ENCODE measurements around the gene POLR3A.

POLR3A gene

GRCh38 chr10:77960829-77961329 is 68.4 kb downstream of the POLR3A start:
- H3K9ac ChIP-seq (ENCODE audit: low read length) = no peak overlapping the region
- no peak overlapping the region for H2AFZ ChIP-seq (ENCODE audit: low read depth, low read length)
- H3K79me2 ChIP-seq (ENCODE audit: low read length) = no peaks in the 10 kb centered on the region
- H3K4me3 ChIP-seq (ENCODE audit: low read length) = no peak overlapping the region
- no peaks in the 10 kb centered on the region for H3K9me3 ChIP-seq (ENCODE audit: insufficient read depth, low read length)
- TF ChIP-seq EZH2phosphoT487 (IDR thresholded peaks at IDR 0.05; ENCODE audit: low read depth) = no peak
- TF ChIP-seq, protein P1, sequence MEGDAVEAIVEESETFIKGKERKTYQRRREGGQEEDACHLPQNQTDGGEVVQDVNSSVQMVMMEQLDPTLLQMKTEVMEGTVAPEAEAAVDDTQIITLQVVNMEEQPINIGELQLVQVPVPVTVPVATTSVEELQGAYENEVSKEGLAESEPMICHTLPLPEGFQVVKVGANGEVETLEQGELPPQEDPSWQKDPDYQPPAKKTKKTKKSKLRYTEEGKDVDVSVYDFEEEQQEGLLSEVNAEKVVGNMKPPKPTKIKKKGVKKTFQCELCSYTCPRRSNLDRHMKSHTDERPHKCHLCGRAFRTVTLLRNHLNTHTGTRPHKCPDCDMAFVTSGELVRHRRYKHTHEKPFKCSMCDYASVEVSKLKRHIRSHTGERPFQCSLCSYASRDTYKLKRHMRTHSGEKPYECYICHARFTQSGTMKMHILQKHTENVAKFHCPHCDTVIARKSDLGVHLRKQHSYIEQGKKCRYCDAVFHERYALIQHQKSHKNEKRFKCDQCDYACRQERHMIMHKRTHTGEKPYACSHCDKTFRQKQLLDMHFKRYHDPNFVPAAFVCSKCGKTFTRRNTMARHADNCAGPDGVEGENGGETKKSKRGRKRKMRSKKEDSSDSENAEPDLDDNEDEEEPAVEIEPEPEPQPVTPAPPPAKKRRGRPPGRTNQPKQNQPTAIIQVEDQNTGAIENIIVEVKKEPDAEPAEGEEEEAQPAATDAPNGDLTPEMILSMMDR (IDR thresholded peaks at IDR 0.05; ENCODE audit: low read depth, low read length) = no peak
- H3K36me3 ChIP-seq (replicated peaks; ENCODE audit: low read depth, low read length) = no peaks in the 10 kb centered on the region
- H3K4me1 ChIP-seq (ENCODE audit: low read length) = no peaks in the 10 kb centered on the region
- no peak overlapping the region for H3K27ac ChIP-seq (ENCODE audit: low read length)
- H3K4me2 ChIP-seq (ENCODE audit: low read length) = no peak overlapping the region
- no peaks in the 10 kb centered on the region for H3K27me3 ChIP-seq (ENCODE audit: low read depth, low read length)
- no peaks in the 10 kb centered on the region for H4K20me1 ChIP-seq (ENCODE audit: insufficient read depth, low read length)

DNA sequence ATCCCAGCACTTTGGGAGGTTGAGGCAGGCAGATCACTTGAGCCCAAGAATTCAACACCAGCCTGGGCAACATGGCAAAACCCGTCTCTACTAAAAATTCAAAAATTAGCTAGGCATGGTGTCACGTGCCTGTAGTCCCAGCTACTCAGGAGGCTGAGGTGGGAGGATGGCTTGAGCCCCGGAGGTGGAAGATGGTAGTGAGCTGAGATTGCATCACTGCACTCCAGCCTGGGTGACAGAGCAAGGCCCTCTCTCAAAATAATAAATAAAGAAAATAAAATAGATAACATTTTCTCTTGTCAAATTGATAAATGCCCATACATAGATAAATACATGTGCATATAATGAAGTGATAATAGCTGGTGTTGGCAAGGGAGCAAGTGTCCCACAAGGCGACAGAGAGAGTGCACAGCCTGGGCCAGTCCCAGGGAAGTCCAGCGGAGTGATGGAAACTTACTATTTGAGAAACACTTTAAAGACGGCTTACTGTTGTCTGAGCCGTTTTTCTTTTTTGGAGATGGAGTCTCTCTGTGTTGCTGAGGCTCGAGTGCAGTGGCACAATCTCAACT is 69.3 kb downstream of the POLR3A start:
- H2AFZ ChIP-seq (ENCODE audit: low read depth, low read length) = no peak overlapping the region
- no peaks in the 10 kb centered on the region for H3K36me3 ChIP-seq (replicated peaks; ENCODE audit: low read depth, low read length)
- no peak overlapping the region for H3K4me2 ChIP-seq (ENCODE audit: low read length)

GRCh38 chr10:77959384-77959783 is 69.9 kb downstream of the POLR3A start:
- no peak overlapping the region for H3K9ac ChIP-seq (ENCODE audit: low read length)

More for the DNA sequence above, 69.3 kb downstream of the POLR3A start:
- Histone ChIP-seq H3K27ac (ENCODE audit: low read length) (no peak overlapping the region), H4K20me1 (ENCODE audit: insufficient read depth, low read length) (no peaks in the 10 kb centered on the region), H3K9ac (ENCODE audit: low read length) (no peak overlapping the region), H3K4me3 (ENCODE audit: low read length) (no peak overlapping the region), H3K4me1 (ENCODE audit: low read length) (no peaks in the 10 kb centered on the region), H3K9me3 (ENCODE audit: insufficient read depth, low read length) (no peaks in the 10 kb centered on the region), H3K27me3 (ENCODE audit: low read depth, low read length) (no peaks in the 10 kb centered on the region), H3K79me2 (ENCODE audit: low read length) (no peaks in the 10 kb centered on the region)
- TF ChIP-seq EZH2phosphoT487 (IDR thresholded peaks at IDR 0.05; ENCODE audit: low read depth) = no peak
- TF ChIP-seq, protein P1 (IDR thresholded peaks at IDR 0.05; ENCODE audit: low read depth, low read length) = no peak

DNA sequence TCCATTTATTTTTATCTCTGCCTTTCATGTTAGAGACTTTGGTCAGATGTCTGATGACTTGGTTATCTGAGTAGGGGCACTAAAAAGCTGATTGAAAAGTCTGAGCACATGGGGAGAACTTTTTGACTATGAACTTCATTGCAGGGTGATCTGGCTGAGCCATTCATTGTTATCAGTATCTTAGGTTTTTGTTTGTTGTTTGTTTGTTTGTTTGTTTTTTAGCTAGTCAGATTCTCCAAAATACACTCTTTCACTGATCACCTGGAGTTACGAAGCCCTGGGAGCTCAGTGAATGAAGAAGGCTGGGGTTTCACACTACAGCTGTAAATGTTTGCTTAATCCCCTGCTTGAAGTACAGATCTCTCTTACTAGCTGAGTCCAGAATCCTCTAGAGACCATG is 74.2 kb downstream of the POLR3A start:
- H3K27me3 ChIP-seq (ENCODE audit: low read depth, low read length) = no peaks in the 10 kb centered on the region
- H3K79me2 ChIP-seq (ENCODE audit: low read length) = no peaks in the 10 kb centered on the region
- H4K20me1 ChIP-seq (ENCODE audit: insufficient read depth, low read length) = no peaks in the 10 kb centered on the region
- no peak overlapping the region for H2AFZ ChIP-seq (ENCODE audit: low read depth, low read length)
- no peak overlapping the region for H3K4me2 ChIP-seq (ENCODE audit: low read length)
- no peak overlapping the region for H3K9ac ChIP-seq (ENCODE audit: low read length)
- no peak overlapping the region for H3K4me3 ChIP-seq (ENCODE audit: low read length)
- no peak overlapping the region for H3K27ac ChIP-seq (ENCODE audit: low read length)
- H3K4me1 ChIP-seq (ENCODE audit: low read length) = no peaks in the 10 kb centered on the region
- no peaks in the 10 kb centered on the region for H3K9me3 ChIP-seq (ENCODE audit: insufficient read depth, low read length)
- TF ChIP-seq, protein P1 (IDR thresholded peaks at IDR 0.05; ENCODE audit: low read depth, low read length) = no peak
- H3K36me3 ChIP-seq (replicated peaks; ENCODE audit: low read depth, low read length) = no peaks in the 10 kb centered on the region

More at GRCh38 chr10:77959384-77959783, 69.9 kb downstream of the POLR3A start:
- Histone ChIP-seq H3K9me3 (ENCODE audit: insufficient read depth, low read length) (no peaks in the 10 kb centered on the region), H3K4me2 (ENCODE audit: low read length) (no peak overlapping the region), H2AFZ (ENCODE audit: low read depth, low read length) (no peak overlapping the region), H3K4me3 (ENCODE audit: low read length) (no peak overlapping the region), H3K36me3 (replicated peaks; ENCODE audit: low read depth, low read length) (no peaks in the 10 kb centered on the region), H3K27ac (ENCODE audit: low read length) (no peak overlapping the region), H3K4me1 (ENCODE audit: low read length) (no peaks in the 10 kb centered on the region), H3K27me3 (ENCODE audit: low read depth, low read length) (no peaks in the 10 kb centered on the region), H3K79me2 (ENCODE audit: low read length) (no peaks in the 10 kb centered on the region), H4K20me1 (ENCODE audit: insufficient read depth, low read length) (no peaks in the 10 kb centered on the region)
- TF ChIP-seq, protein P1 (IDR thresholded peaks at IDR 0.05; ENCODE audit: low read depth, low read length) = no peak
- TF ChIP-seq EZH2phosphoT487 (IDR thresholded peaks at IDR 0.05; ENCODE audit: low read depth) = no peak

Data from OCI-LY3 (cell line).